Stomach (tissue), 9 donors: Measurements from ENCODE around the gene KIAA0232. TPM values are rescaled to one million over a fixed set of nuclear protein-coding genes. Genes with fewer than 3 reads are reported as not detected.

ENCODE experiments used
- DNase-seq, 2 donors: peaks; one replicate each; pipeline versions ENCODE4 v3.0.0 to v3.0.0-alpha.2; 2013 to 2019
- H3K27ac ChIP-seq, 5 donors: fragments of 200-600 bp in 4 of 5; sonication (generic) in 4 of 5; one replicate each; pipeline ENCODE4 v1.5.1; 2013 to 2019; ENCODE audit warnings: mild to moderate bottlenecking in 1 of 5, moderate library complexity in 1 of 5
- H3K27me3 ChIP-seq, 3 donors: fragments of 200-600 bp; sonication (generic); one replicate each; pipeline ENCODE4 v1.5.1; 2017 to 2019; ENCODE audit warnings: mixed run types in 1 of 3
- H3K36me3 ChIP-seq, 4 donors: fragments of 200-600 bp; sonication (generic); 1 replicate in 3 of 4; 2 replicates in 1 of 4; pipeline ENCODE4 v1.5.1; 2016 to 2019
- H3K4me1 ChIP-seq, 4 donors: fragments of 200-600 bp; sonication (generic); one replicate each; pipeline ENCODE4 v1.5.1; 2016 to 2019
- H3K4me3 ChIP-seq, 4 donors: fragments of 200-600 bp; sonication (generic) in 3 of 4; one replicate each; pipeline ENCODE4 v1.5.1; 2016 to 2019; ENCODE audit warnings: mild to moderate bottlenecking in 1 of 4
- H3K9me3 ChIP-seq, 4 donors: fragments of 200-600 bp; sonication (generic); one replicate each; pipeline ENCODE4 v1.5.1; 2016 to 2019
- CTCF ChIP-seq, 7 experiments: fragments of 450-650 bp in 4 of 7; fragments of 200-600 bp in 3 of 7; sonication (generic) in 3 of 7; IDR thresholded peaks; one replicate each; pipeline ENCODE4 v1.5.1; 2016 to 2019; ENCODE audit warnings: antibody characterized with exemption in 7 of 7, control low read depth in 2 of 7, mild to moderate bottlenecking in 1 of 7
- EP300 ChIP-seq: sonication (generic); formaldehyde crosslinking; IDR thresholded peaks from one replicate; pipeline ENCODE4 v1.6.1; 2017; ENCODE audit warnings: antibody characterized with exemption
- POLR2A ChIP-seq, 4 donors: fragments of 450-650 bp; IDR thresholded peaks; one replicate each; pipeline ENCODE4 v1.6.1; 2016; ENCODE audit warnings: antibody characterized with exemption in 4 of 4, control low read depth in 2 of 4, mild to moderate bottlenecking in 1 of 4, moderate library complexity in 1 of 4
- POLR2AphosphoS5 ChIP-seq, 3 donors: sonication (generic); formaldehyde crosslinking; IDR thresholded peaks; one replicate each; pipeline ENCODE4 v1.6.1; 2016; ENCODE audit warnings: antibody characterized with exemption in 3 of 3
- WGBS, 5 donors: extraction: QIAGEN DNeasy Blood & Tissue Kit in 3 of 5; methylation state at CpG; one replicate each; pipeline versions ENCODE4 v1.1.5 to v1.1.7; 2013 to 2018; 5-methylcytosine and 5-hydroxymethylcytosine counted together
- intact Hi-C: fragments of 100-400 bp; cut with DNase I; formaldehyde crosslinking; loops from one replicate; pipeline ENCODE4 v1.15.1; 2023; ENCODE audit warnings: low total_unique reads
- polyA plus RNA-seq, 3 donors: library from polyadenylated mRNA; stranded (reverse); fragments of 200-250 nt; gene quantifications; one replicate each; pipeline ENCODE4 v1.2.3, GENCODE V29; 2013
- total RNA-seq, 5 donors: library from RNA; depleted of rRNA; stranded (reverse); fragments of >200 nt; gene quantifications; one replicate each; pipeline versions ENCODE4 v1.1.0 to v1.2.3, GENCODE V29; 2014 to 2016
- donor health status: healthy with polysubstance abuse.
- donor health status: Bipolar disorder and iron deficiency.
- donor health status: healthy.

The KIAA0232 gene
- total and polyA plus RNA-seq, 8 donors: 5.1 to 48.1 (median 9.9) TPM

- Histone ChIP-seq H3K4me1 (peaks cover 31 to 63% (median 49%) of the 10 kb centered on the region in 4 donors), H3K9me3 (no peaks in the 10 kb centered on the region), H3K27me3 (no peaks in the 10 kb centered on the region), H3K27ac (peak overlapping the region; percentile 24 to 84 (median 43)), H3K36me3 (no peaks in the 10 kb centered on the region), H3K4me3 (no peak overlapping the region)
- intact Hi-C loops: no loop called here
- 61 to 71% (median 62%) methylated on average over 18 of the region's 18 CpGs for WGBS, 5 donors
- no peak for DNase-seq
- no peak for TF ChIP-seq POLR2A (IDR thresholded peaks at IDR 0.05)
- no peak for TF ChIP-seq EP300
- TF ChIP-seq CTCF (IDR thresholded peaks at IDR 0.05): no peak
- TF ChIP-seq POLR2AphosphoS5 (IDR thresholded peaks at IDR 0.05): no peak
Measured at GRCh38 chr4:6751611-6752485, 30.7 kb upstream of the KIAA0232 start.

- peak overlapping the region in 3 of 5 donors; percentile 24 to 84 (median 51) for H3K27ac ChIP-seq
- H3K36me3 ChIP-seq: no peaks in the 10 kb centered on the region
- TF ChIP-seq POLR2AphosphoS5 (IDR thresholded peaks at IDR 0.05): no peak
- TF ChIP-seq EP300: no peak
- no peak for TF ChIP-seq POLR2A (IDR thresholded peaks at IDR 0.05)
- TF ChIP-seq CTCF (IDR thresholded peaks at IDR 0.05): no peak
- peaks cover 29 to 57% (median 43%) of the 10 kb centered on the region in 4 donors for H3K4me1 ChIP-seq
- intact Hi-C loops: no loop called here
- H3K27me3 ChIP-seq: no peaks in the 10 kb centered on the region
- WGBS, 5 donors: 71 to 79% (median 79%) methylated on average over 6 of the region's 6 CpGs
- H3K9me3 ChIP-seq: no peaks in the 10 kb centered on the region
- H3K4me3 ChIP-seq: no peak overlapping the region
- no peak for DNase-seq
Measured at GRCh38 chr4:6752486-6752829, 30.1 kb upstream of the KIAA0232 start.

- no peak for DNase-seq
- Histone ChIP-seq H3K27ac (peak overlapping the region in 2 of 5 donors; percentile 26 to 84), H3K9me3 (no peaks in the 10 kb centered on the region), H3K36me3 (no peaks in the 10 kb centered on the region), H3K4me3 (no peak overlapping the region), H3K4me1 (peaks cover 23 to 50% (median 36%) of the 10 kb centered on the region in 4 donors), H3K27me3 (no peaks in the 10 kb centered on the region)
- intact Hi-C loops: no loop called here
- whole genome bisulfite sequencing, 5 donors: 64 to 80% (median 68%) methylated on average over 15 to 18 of the region's 18 CpGs
- TF ChIP-seq CTCF (IDR thresholded peaks at IDR 0.05) (no peak), POLR2AphosphoS5 (IDR thresholded peaks at IDR 0.05) (no peak), POLR2A (IDR thresholded peaks at IDR 0.05) (no peak), EP300 (no peak)
Measured at GRCh38 chr4:6753103-6753560, 29.4 kb upstream of the KIAA0232 start.

DNA sequence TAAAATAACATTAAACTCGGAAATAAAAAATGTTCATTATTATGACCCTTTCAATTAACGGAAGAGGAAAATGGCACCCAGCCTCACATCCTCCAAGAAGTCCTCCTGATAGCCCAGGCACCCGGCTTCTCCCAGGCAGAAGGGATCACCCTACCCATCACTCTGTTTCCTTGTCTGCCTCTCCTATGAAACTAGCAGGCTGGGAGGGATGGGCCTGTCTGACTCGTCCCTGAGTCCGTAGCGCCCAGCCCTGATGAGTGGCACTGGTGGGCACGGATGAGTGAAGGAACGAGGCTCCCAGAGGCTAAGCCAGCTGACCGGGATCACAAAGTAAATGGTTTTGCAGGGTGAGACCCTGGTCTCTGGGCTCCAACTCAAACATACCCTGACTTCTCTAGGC lies 28.6 kb upstream of the KIAA0232 start:
- WGBS, 5 donors: 83 to 96% (median 90%) methylated on average over 7 to 9 of the region's 9 CpGs
- DNase-seq: no peak
- Histone ChIP-seq H3K36me3 (no peaks in the 10 kb centered on the region), H3K27ac (no peak overlapping the region), H3K9me3 (no peaks in the 10 kb centered on the region), H3K4me1 (peaks cover 19 to 42% (median 29%) of the 10 kb centered on the region in 4 donors), H3K27me3 (no peaks in the 10 kb centered on the region), H3K4me3 (no peak overlapping the region)
- intact Hi-C loops: no loop called here
- no peak for TF ChIP-seq POLR2A (IDR thresholded peaks at IDR 0.05)
- no peak for TF ChIP-seq CTCF (IDR thresholded peaks at IDR 0.05)
- TF ChIP-seq POLR2AphosphoS5 (IDR thresholded peaks at IDR 0.05): no peak
- no peak for TF ChIP-seq EP300
